ENCODE measurements around the gene STAT6. TPM values are rescaled to one million over a fixed set of nuclear protein-coding genes. Genes with fewer than 3 reads are reported as not detected.

STAT6 gene
- polyA plus RNA-seq, 3 donors from 2014 or later = 71.1 to 94.0 (median 89.1) TPM

- Mint-ChIP-seq H3K27me3 (ENCODE audit: low read depth in 3 of 3) (peaks cover 3 to 13% (median 9%) of the 10 kb centered on the region in 3 donors), H3K9me3 (no peaks in the 10 kb centered on the region), H3K4me3 (peak overlapping the region; percentile 2 to 29 (median 15)), H3K36me3 (no peaks in the 10 kb centered on the region), H3K4me1 (peaks cover 45 to 47% of the 10 kb centered on the region in 2 donors), H3K27ac (peak overlapping the region in 3 of 6 donors; percentile 41 to 76 (median 71))
- no peak for DNase-seq
These were observed 20.7 kb downstream of the STAT6 start for GRCh38 chr12:57090490-57090889.

DNA sequence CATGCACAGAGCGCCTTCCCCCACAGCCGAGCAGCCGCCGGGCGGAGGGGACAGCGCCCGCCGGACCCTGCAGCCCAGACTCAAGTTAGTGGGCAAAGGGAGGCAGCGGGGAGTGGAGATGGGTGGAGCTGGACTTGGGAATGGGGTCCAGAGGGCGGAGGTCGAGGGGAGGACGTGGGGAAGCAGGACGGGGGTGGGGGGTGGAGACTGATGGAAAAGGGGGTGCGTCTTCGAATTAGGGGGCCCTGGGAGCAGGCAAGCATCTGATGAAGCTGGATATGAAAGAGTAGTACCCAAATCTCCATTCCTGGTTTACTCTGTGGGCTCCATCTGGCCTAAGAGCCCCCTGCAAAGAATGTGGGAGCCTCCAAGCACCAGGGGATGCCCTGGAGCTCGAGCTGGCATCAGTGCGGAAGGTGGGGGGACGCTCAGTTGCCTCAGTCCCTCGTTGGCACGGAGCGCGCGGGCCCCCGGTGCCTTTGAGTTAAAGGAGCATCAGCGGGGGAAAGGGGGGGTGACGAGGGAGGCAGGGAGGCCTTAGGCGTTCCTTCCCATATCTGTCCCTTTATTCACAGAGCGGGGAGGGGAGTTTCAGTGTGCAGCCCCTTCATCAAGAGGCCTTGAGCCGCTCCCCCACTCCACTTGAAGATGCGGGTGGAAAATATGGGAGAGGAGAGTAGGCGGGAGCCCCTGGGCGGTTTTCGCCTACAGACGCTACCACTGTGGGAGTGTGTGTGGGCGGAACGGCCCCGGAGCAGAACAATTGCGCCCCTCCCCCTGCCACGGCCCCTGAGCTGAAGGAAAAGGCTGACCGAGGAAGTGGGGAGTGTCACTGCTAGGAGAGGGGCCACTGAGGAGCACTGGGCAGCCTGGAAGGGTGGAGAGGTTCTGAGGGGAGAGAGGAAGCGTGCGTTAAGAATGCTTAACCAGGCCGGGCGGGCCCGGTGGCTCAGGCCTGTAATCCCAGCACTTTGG is 21.6 kb downstream of the STAT6 start:
- Mint-ChIP-seq H3K4me3 (peak overlapping the region; percentile 85 to 89 (median 86)), H3K27ac (peak overlapping the region; percentile 48 to 82 (median 72)), H3K4me1 (peaks cover 46 to 48% of the 10 kb centered on the region in 2 donors), H3K36me3 (no peaks in the 10 kb centered on the region), H3K9me3 (no peaks in the 10 kb centered on the region), H3K27me3 (ENCODE audit: low read depth in 3 of 3) (peaks cover 3 to 13% (median 9%) of the 10 kb centered on the region in 3 donors)
- DNase-seq = peak; percentile 17 to 21 (median 18)

GRCh38 chr12:57088354-57089270 is 22.6 kb downstream of the STAT6 start, which contains the start of gene NAB2:
Gene NAB2 (plus strand): TSS chr12:57089114. CDS start chr12:57089272, 158 bp downstream.
- no peaks in the 10 kb centered on the region for H3K36me3 Mint-ChIP-seq
- peak within 1 kb of the TSS; percentile 88 to 97 (median 95) for H3K4me3 Mint-ChIP-seq
- H3K9me3 Mint-ChIP-seq = no peaks in the 10 kb centered on the region
- peak; percentile 90 to 93 (median 93) for DNase-seq
- H3K4me1 Mint-ChIP-seq = peaks cover 43 to 45% of the 10 kb centered on the region in 2 donors
- H3K27me3 Mint-ChIP-seq (ENCODE audit: low read depth in 3 of 3) = peaks cover 3 to 13% (median 9%) of the 10 kb centered on the region in 3 donors
- peak within 1 kb of the TSS; percentile 84 to 99 (median 97) for H3K27ac Mint-ChIP-seq

DNA sequence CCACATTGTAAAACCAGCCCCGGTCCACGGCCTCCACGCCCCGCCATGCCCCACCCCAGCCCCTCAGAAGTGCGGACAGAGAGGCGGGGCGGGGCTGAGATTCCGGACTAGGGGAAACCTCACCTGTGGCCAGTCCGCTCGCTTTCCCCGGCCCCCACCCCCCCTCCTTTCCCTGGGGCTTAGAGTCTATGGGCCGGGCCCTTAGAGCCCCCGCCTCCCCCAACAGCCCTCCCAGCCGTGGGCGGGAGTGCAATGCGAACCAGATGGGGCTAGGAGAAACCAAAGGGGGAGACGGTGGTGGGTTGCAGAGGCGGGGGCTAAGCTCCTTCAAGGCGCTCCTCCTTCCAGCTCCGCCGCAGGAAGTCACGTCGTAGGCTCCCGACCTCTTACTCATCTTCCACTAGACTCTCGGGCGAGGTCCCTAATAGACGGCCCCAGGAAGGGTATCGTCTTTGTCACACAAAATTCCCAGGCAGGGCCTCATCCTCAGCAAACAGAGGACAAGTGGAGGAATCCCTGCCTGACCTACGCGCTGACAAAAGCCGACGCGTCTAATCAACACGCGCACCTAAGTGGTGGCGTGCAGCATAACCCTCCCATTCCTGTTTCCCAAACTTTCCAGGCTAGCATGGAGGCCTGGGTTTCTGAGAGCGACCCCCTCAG is 23.3 kb downstream of the STAT6 start:
- peaks cover 3 to 13% (median 9%) of the 10 kb centered on the region in 3 donors for H3K27me3 Mint-ChIP-seq (ENCODE audit: low read depth in 3 of 3)
- no peaks in the 10 kb centered on the region for H3K36me3 Mint-ChIP-seq
- H3K27ac Mint-ChIP-seq = peak overlapping the region; percentile 84 to 99 (median 97)
- peak overlapping the region; percentile 88 to 97 (median 95) for H3K4me3 Mint-ChIP-seq
- peaks cover 40 to 41% of the 10 kb centered on the region in 2 donors for H3K4me1 Mint-ChIP-seq
- no peaks in the 10 kb centered on the region for H3K9me3 Mint-ChIP-seq
- DNase-seq = peak; percentile 69 to 75 (median 74)

DNA sequence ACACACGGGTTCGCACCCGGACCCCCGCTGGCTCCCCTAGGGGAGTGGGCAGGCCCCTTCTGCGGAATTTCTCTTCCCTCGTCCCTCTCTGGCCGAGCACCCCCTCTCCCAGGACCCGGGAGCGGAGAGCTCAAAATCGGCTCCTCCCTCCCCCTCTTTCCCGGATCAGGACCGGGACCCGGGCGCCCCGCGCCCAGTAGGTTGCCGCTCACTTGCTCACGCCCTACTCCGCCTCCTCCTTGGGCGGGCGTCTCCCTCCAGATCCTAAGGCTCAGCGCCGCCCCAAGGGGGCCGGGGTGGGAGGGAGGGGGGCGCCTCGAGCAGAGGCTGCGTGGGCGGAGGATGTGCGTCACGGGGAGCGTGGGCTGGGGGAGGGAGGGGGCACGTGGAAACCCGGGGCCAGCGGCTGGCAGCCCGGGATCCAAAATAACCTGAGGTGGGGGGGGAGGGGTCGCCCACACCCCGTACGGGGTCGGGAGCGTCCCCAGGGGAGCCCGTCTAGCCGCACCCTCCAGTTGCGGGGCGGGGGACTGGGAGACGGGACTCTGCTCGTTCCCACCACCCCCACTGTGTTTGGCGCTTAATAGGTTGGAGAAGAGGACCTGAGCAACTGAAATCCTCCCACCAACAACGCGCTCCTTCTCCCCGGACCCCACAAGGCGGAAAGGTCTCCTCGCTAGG is 24.0 kb downstream of the STAT6 start:
- Mint-ChIP-seq H3K9me3 (no peaks in the 10 kb centered on the region), H3K27me3 (ENCODE audit: low read depth in 3 of 3) (peaks cover 3 to 11% (median 9%) of the 10 kb centered on the region in 3 donors), H3K4me3 (peak overlapping the region; percentile 89 to 97 (median 95)), H3K27ac (peak overlapping the region; percentile 84 to 99 (median 97)), H3K36me3 (no peaks in the 10 kb centered on the region), H3K4me1 (peaks cover 36 to 40% of the 10 kb centered on the region in 2 donors)
- DNase-seq = peak; percentile 77 to 82 (median 81)

DNA sequence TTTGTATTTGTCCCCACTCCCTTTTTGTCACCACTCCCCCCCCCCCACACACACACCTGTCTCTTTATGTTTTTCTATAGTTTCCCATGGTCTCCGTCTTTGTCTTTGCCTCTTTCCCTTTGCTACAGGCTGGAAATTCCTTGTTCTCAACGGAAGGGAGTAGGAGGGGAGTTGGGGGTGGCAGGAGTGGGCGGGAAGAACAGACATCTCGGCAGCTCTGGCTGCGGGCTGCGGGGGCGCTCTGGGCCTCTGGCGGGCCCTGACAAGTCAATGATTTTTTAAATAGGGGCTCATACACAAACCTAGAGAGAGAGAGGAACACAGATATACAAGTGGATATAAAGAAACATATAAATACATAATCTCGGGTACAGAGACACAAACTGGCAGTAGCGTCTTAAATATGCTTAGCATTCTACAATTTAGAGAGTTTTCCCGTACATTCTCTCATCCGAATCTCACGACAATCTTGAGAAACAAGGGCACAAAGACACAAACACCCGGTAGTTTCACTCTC is 24.6 kb downstream of the STAT6 start:
- no peaks in the 10 kb centered on the region for H3K36me3 Mint-ChIP-seq
- H3K9me3 Mint-ChIP-seq = no peaks in the 10 kb centered on the region
- DNase-seq = peak; percentile 40 to 46 (median 42)
- peaks cover 3 to 10% (median 9%) of the 10 kb centered on the region in 3 donors for H3K27me3 Mint-ChIP-seq (ENCODE audit: low read depth in 3 of 3)
- peak overlapping the region; percentile 84 to 96 (median 95) for H3K27ac Mint-ChIP-seq
- H3K4me1 Mint-ChIP-seq = peaks cover 36 to 40% of the 10 kb centered on the region in 2 donors
- peak overlapping the region; percentile 86 to 95 (median 90) for H3K4me3 Mint-ChIP-seq

- Mint-ChIP-seq H3K27ac (peak overlapping the region; percentile 84 to 96 (median 95)), H3K4me3 (peak overlapping the region; percentile 86 to 95 (median 90)), H3K9me3 (no peaks in the 10 kb centered on the region), H3K27me3 (ENCODE audit: low read depth in 3 of 3) (peaks cover 3 to 10% (median 9%) of the 10 kb centered on the region in 3 donors), H3K36me3 (no peaks in the 10 kb centered on the region), H3K4me1 (peaks cover 34 to 40% of the 10 kb centered on the region in 2 donors)
- DNase-seq = no peak
These were observed 25.1 kb downstream of the STAT6 start for GRCh38 chr12:57085999-57086492.

DNA sequence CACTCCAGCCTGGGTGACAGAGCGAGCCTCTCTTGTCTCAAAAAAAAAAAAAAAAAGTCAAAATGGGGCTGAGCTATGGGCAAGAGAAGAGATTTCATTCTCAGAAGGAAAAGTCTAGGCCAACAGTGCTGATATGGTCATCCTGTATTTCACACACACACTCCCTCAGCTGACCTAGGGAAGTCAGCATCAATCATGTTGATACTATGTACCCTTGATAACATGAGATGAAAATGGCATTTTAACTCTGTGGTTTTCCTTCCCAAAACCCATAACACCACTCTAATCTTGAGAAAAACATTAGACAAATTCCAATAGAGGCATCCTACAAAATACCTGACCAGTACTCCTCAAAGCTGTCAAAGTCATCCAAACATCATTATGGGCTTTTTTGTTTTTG is 30.3 kb downstream of the STAT6 start:
- H3K36me3 Mint-ChIP-seq = no peaks in the 10 kb centered on the region
- peaks cover 29 to 30% of the 10 kb centered on the region in 2 donors for H3K4me1 Mint-ChIP-seq
- H3K4me3 Mint-ChIP-seq = peak overlapping the region in 1 of 5 donors; percentile 25
- H3K9me3 Mint-ChIP-seq = no peaks in the 10 kb centered on the region
- H3K27me3 Mint-ChIP-seq (ENCODE audit: low read depth in 3 of 3) = peaks cover 0 to 6% (median 0%) of the 10 kb centered on the region in 3 donors
- DNase-seq = no peak
- H3K27ac Mint-ChIP-seq = peak overlapping the region in 4 of 6 donors; percentile 25 to 78 (median 66)

DNA sequence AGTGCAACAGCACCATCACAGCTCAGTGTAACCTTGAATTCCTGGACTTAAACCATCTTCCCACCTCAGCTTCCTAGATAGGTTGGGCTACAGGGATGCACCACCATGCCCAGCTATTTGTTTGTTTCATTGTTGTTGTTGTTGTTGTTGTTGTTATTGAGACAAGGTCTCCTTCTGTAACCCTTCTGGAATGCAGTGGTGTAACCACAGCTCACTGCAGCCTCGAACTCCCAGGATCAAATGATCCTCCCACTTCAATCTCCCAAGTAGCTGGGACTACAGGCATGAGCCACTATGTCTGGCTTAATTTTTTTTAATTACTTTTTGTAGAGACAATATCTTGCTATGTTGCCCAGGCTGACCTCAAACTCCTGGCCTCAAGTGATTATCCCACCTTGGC is 31.3 kb downstream of the STAT6 start:
- Mint-ChIP-seq H3K4me1 (peaks cover 24 to 26% of the 10 kb centered on the region in 2 donors), H3K27me3 (ENCODE audit: low read depth in 3 of 3) (peaks cover 0 to 6% (median 0%) of the 10 kb centered on the region in 3 donors), H3K27ac (peak overlapping the region; percentile 90 to 97 (median 94)), H3K4me3 (peak overlapping the region; percentile 24 to 90 (median 49)), H3K36me3 (no peaks in the 10 kb centered on the region), H3K9me3 (no peaks in the 10 kb centered on the region)
- DNase-seq = no peak

DNA sequence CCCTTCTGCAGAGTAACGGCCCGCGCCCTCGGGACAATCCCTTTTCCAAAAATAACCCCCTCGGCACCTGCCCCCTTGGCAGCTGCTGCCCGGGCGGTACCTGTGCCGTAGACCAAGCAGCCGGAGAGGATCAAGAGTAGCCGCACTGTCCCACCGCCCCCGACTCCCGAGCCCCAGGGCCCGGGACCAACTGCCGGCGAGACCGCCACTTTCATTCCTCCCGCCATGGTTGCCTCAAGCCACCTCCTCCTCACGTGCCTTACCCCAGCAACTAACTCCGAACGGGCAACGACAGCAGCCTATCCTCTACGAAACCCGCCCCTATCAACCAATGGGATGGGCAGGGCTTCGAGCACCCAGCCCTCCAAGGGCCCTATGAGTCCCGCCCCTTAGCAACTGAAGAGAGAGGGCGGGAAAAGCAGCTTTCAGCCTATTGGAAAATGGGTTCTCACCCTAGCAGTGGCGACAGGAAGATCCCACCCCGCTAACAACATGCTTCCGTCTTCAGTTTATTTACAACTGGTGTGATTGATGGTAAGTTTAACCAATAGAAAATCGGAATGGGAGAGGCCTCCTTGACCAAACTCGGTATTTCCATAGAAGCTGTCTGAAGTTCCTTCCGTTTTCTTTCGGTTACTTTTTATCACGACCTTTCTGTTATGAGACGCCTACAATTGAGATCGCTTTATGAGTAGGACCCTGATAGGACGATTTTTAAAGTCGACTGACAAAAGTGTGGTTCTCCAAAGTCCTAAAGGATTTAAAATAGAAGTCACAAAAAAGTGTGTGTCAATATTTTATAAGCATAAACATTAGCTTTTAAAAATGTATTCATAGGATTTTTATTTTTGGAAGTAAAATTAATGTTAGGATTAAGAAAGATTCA is 32.4 kb downstream of the STAT6 start, which contains the start of gene NEMP1:
NEMP1 (minus strand) TSS at position 273 of the 886 bp plus-strand sequence; CDS start at position 227, 46 bp downstream.
- H3K36me3 Mint-ChIP-seq = no peaks in the 10 kb centered on the region

More for the DNA sequence above, 32.4 kb downstream of the STAT6 start, which contains the start of gene NEMP1:
- Mint-ChIP-seq H3K27ac (peak within 1 kb of the TSS; percentile 90 to 97 (median 94)), H3K9me3 (no peaks in the 10 kb centered on the region), H3K27me3 (ENCODE audit: low read depth in 3 of 3) (peaks cover 0 to 6% (median 0%) of the 10 kb centered on the region in 3 donors), H3K4me3 (peak within 1 kb of the TSS; percentile 90 to 97 (median 94)), H3K4me1 (peaks cover 24 to 26% of the 10 kb centered on the region in 2 donors)
- peak; percentile 98 to 99 (median 98) for DNase-seq

Data from immature natural killer cell (primary cell).